ENCODE measurements around the gene AQP12B.
"Not testable (repeated sequence)": the region's sequence is repeated elsewhere in the genome, so short reads cannot be mapped to it uniquely, and the experiment has no call there.

Gene AQP12B, protein sequence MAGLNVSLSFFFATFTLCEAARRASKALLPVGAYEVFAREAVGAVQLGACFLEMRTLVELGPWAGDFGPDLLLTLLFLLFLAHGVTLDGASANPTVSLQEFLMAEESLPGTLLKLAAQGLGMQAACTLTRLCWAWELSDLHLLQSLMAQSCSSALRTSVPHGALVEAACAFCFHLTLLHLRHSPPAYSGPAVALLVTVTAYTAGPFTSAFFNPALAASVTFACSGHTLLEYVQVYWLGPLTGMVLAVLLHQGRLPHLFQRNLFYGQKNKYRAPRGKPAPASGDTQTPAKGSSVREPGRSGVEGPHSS

DNA sequence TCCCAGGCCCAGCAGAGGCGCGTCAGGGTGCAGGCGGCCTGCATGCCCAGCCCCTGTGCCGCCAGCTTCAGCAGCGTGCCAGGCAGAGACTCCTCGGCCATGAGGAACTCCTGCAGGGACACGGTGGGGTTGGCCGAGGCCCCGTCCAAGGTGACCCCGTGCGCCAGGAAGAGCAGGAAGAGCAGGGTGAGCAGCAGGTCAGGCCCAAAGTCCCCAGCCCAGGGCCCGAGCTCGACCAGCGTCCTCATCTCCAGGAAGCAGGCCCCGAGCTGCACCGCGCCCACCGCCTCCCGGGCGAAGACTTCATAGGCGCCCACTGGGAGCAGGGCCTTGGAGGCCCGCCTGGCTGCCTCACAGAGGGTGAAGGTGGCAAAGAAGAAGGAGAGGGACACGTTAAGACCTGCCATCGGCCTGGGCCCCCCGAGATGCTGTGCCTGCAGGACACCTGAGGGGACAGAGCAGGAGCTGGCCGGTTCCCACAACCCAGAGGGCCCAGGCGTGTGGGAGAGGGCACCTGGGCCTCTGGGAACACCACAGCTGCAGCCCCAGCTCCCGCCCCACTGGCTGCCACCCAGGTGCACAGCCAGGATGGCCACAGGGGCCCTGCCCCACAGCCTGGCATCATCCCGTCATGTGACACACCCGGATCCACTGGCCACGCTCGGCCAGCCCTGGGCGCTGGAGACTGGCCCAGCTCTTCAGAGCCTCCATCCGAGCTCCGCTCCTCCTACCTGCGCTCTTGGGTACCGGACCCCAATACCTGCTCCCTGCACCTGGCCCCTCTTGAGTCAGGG, at the start of gene AQP12B:
Gene AQP12B (minus strand): TSS at position 455 of the 794 bp plus-strand sequence. CDS start 48 bp downstream, at position 407.
- not testable (repeated sequence) for DNase-seq

GRCh38 chr2:240732184-240732583, 49.5 kb upstream of the AQP12B start:
- DNase-seq = no peak

DNA sequence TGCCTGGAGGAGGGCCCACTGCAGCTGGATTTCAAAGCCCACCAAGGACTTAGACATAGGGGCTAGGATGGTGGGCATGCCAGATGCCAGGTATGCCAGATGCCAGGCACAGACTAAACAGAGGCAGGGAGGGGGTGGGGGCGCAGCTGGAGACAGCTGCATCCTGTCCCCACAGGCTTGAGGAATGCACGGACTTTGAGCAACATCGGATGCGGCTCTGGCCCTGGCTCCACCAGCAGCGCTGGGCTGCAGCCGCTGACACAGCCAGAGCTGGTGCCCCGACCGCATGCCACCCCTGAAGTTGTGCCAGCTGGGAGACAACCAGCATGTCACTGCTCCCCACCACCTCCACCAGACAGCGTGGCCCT, 48.5 kb upstream of the AQP12B start:
- DNase-seq = no peak

GRCh38 chr2:240730501-240731177, 48.0 kb upstream of the AQP12B start:
- no peak for DNase-seq

- DNase-seq = no peak
These were observed 46.1 kb upstream of the AQP12B start for GRCh38 chr2:240728827-240729226.

- DNase-seq = no peak
These were observed 45.7 kb upstream of the AQP12B start for GRCh38 chr2:240728361-240728760.

DNA sequence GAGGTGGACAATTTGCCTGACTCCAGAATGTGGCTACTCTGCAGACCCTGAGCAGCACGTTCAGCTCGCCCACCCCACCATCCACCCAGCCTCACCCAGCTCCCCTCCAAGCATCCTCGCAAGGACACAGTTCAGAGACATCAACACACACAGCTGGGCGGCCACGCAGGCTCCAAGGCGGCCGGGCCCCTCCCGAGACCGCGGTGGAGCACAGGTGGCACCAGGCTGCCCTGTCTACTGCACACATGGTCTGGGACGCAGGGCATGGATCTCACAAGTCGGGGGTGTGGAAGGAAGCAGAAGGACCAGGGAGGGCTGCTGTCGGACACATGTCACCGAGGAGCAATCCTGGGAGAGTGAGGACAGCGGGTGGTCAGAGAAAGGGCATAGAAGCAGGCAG, 45.2 kb upstream of the AQP12B start:
- no peak for DNase-seq

GRCh38 chr2:240727439-240727838, 44.8 kb upstream of the AQP12B start:
- no peak for DNase-seq

GRCh38 chr2:240726876-240727275, 44.2 kb upstream of the AQP12B start:
- no peak for DNase-seq

DNA sequence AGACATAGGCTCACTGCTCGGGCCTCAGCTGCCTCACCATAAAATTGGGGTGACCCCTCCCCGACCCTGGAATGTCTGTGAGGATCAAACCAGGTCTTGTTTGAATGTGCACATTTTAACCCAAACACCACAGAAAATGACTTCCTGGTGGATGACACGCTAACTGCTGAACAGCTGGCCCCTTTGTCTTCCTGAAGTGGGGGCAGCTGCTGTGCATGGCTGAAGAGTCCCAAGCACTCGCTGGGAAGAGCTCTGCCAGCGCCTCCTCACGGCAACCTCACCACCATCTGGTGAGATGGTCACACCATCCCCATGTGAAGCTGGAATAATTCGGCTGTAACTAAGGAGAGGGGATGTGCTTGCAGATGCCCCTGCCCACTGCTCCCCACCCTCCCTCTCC, 43.0 kb upstream of the AQP12B start:
- DNase-seq = peak; percentile 14

- no peak for DNase-seq
These were observed 42.6 kb upstream of the AQP12B start for GRCh38 chr2:240725266-240725665.

- DNase-seq = no peak
These were observed 41.7 kb upstream of the AQP12B start for GRCh38 chr2:240724431-240724830.

GRCh38 chr2:240723851-240724250, 41.2 kb upstream of the AQP12B start:
- no peak for DNase-seq

DNA sequence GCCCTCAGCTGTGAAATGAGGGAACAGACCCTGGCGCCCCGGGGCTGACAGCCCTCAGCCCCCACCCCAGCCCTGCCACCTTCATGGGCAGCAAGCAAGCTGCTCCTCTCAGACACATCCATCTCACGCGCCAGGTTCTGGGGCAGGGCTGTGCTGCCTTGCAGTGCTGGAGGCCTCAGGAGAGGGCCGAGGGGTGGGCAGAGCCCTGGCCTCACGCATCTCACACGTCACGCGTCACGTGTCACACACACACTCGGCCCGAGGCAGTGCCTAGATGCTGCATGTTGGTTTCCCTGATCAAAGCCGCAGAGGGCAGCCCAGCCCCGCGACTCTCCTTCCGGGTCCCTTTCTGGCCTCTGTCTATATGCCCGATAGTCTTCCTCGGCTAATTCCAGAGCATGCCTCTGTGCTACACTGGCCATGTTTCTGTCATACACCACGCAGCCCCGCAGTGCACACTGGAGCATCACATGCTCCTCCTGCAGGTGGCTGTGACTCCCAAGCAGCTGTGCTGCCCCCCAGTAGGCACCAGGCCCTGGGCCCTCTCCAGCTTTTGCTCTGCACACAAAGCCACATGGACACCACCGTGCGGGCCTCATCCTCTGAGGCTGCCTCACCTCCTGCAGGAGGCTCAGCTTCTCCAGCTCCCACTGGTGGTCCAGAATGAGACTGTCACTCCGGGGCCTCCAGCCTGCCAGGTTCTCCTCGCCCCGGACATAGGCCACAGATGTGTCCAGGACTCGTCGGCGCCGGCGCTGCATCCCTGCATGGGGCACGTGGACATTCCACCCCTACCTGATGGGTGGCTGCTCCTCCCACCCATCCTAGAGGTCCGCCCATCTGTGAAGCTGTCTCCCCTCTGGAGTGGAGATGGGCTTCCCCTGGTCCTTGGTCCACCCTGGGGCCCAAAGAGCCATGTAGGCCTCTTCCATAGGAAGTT, 40.4 kb upstream of the AQP12B start:
- DNase-seq = no peak

DNA sequence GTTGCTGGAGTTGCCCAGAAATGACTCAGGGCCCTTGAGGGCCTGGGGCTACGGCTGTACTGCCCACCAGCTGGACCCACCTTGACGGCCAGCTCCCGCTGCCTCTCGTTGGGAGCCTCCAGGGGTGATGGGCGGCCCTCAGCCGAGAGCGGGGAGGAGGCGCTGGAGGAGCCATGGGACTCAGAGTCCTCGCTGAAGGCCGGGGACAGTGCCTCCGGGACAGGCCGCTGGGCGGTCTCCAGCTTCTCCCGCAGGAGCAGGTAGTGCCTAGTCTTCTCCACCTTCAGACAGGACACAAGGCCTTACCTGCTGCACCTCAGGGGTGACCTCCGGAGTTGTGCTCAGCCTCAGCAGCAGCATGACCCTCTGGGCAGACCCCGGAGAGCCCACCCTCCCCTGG, 39.7 kb upstream of the AQP12B start:
- no peak for DNase-seq

DNA sequence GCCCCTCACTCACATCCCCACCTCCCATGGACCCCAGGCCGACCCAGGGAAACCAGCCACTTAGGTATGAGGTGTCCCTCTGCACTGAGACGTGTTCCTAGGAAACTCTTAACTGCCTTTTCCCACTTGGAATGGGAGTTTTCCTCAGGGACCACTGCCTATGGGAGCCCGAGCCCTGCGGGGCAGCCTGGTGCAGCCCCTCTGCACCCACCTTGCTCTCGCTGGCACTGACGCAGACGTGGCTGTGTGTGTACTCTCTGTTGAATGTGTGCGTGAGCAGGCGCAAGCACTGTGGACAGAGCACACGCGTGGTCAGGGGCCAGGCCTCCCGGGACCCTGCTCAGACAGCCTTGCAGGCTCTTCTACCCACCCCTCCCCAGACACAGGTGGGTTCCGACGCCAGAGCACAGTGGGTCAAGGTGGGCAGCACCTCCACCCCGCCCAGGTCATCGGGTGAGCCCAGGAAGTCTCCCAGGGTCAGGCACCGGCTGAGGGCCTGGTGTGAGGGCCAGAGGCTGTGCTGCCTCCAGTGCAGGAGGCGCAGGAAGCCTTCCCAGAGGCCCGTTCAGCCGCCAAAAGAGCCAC, 39.0 kb upstream of the AQP12B start:
- no peak for DNase-seq

GRCh38 chr2:240720686-240721595, 38.3 kb upstream of the AQP12B start:
- no peak for DNase-seq

DNA sequence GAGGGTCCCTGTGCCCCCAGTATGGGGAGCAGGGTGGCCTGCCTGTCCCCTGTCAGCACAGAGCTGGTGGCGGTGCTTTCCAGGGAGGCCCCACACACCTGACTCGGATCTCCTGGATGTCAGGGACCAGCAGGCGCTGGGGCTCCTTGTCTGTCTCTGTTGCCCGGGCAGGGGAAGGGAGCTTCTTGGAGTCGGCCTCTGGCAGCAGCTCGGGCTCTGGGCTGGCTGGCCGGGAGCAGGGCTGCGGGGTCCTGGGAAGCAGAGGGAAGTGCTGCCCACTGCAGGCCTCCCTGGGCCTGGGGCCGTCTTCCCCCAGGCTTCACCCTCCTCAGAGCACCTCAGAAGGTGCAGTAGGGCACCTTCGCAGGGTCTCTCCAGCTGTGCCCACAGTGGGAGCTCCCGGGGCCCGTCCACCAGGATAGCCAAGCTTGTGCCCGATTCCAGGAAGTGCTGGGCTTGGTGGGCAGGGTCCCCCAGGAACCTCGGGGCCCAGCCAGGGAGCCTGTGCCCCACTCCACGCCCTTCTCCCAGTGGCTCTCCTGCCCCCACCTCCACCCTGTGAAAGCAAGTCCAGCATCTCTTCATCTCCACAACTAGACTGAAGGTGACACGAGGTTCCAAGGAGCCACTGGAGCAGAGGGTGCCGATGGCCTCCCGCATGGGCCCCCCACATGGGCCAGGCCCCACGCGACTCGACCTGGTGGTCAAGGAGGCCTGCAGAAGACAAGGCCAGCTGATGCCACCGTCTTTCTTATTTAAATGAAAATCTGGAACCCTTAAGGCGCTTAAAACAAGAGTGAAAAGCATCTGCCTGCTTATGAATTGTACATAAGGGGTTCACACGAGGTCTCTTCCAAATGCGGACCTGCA, 37.2 kb upstream of the AQP12B start:
- DNase-seq = no peak

DNA sequence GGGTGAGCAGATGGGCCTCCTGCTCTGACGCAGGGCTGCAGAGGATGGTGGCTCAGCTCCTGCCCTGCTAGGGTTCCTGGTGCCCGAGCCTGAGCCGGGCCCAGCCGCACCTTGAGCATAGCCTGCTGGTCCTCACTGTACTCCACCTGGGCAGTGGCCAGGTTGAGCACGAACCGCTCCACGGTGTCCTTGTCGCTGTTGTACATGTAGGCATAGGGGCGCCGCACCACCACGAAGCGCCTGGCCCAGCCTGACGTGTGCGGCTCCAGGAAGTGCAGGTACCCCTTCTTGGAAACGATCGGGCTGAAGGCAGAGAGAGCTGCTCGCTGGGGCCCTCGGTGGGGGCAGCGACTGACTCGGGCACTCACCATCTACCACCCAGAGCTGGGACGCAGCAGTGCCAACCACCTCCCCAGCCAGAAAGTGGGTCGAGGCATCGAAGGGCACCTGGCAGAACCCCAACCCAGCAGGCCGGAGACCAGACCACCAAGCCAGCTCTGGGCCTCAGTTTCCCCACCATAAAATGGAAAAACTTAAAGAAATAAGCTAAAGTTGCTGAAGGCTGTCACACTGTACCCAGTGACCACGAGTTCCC, 36.3 kb upstream of the AQP12B start:
- no peak for DNase-seq

Measured in NCI-H345 (cell line).